ENCODE data around the gene ZNF185.
"Not testable (repeated sequence)": the region's sequence is repeated elsewhere in the genome, so short reads cannot be mapped to it uniquely, and the experiment has no call there.

Gene ZNF185

GRCh38 chrX:152895724-152896420, 2.0 kb upstream of the ZNF185 start:
- DNase-seq: no peak

GRCh38 chrX:152896450-152896849, 1.4 kb upstream of the ZNF185 start:
- DNase-seq: no peak

- DNase-seq: no peak
Measured at GRCh38 chrX:152898442-152898841, 575 bp downstream of the ZNF185 start.

- no peak for DNase-seq
Measured at GRCh38 chrX:152899111-152899873, 1.4 kb downstream of the ZNF185 start.

GRCh38 chrX:152899874-152900719, 2.2 kb downstream of the ZNF185 start:
- no peak for DNase-seq

GRCh38 chrX:152900937-152901445, 3.1 kb downstream of the ZNF185 start:
- no peak for DNase-seq

GRCh38 chrX:152901816-152902501, 4.1 kb downstream of the ZNF185 start:
- DNase-seq: no peak

GRCh38 chrX:152902502-152902820, 4.6 kb downstream of the ZNF185 start:
- DNase-seq: no peak

GRCh38 chrX:152903589-152903988, 5.7 kb downstream of the ZNF185 start:
- no peak for DNase-seq

- peak; percentile 1 for DNase-seq
Measured at GRCh38 chrX:152904151-152905080, 6.5 kb downstream of the ZNF185 start.

GRCh38 chrX:152905081-152905420, 7.2 kb downstream of the ZNF185 start:
- DNase-seq: no peak

GRCh38 chrX:152907084-152907651, 9.3 kb downstream of the ZNF185 start:
- DNase-seq: peak; percentile 33

GRCh38 chrX:152908486-152908885, 10.6 kb downstream of the ZNF185 start:
- DNase-seq: no peak

GRCh38 chrX:152910018-152910417, 12.2 kb downstream of the ZNF185 start:
- DNase-seq: not testable (repeated sequence)

- no peak for DNase-seq
Measured at GRCh38 chrX:152912106-152912505, 14.2 kb downstream of the ZNF185 start.

GRCh38 chrX:152912641-152913040, 14.8 kb downstream of the ZNF185 start:
- no peak for DNase-seq

- no peak for DNase-seq
Measured at GRCh38 chrX:152913346-152913745, 15.5 kb downstream of the ZNF185 start.

- no peak for DNase-seq
Measured at GRCh38 chrX:152913910-152914309, 16.0 kb downstream of the ZNF185 start.

- DNase-seq: no peak
Measured at GRCh38 chrX:152915541-152916241, 17.8 kb downstream of the ZNF185 start.

- no peak for DNase-seq
Measured at GRCh38 chrX:152917656-152918579, 20.1 kb downstream of the ZNF185 start.
